Uterus (tissue), 2 donors: ENCODE measurements around the gene MAVS.

Source experiments
- CTCF ChIP-seq, 4 experiments: fragments of 200-600 bp in 2 of 4; fragments of 450-650 bp in 2 of 4; sonication (generic) in 2 of 4; IDR thresholded peaks; one replicate each; pipeline ENCODE4 v1.5.1; 2016 to 2019; ENCODE audit warnings: antibody characterized with exemption in 4 of 4, mild to moderate bottlenecking in 2 of 4, moderate library complexity in 1 of 4
- POLR2A ChIP-seq, 2 donors: fragments of 450-650 bp; IDR thresholded peaks; one replicate each; pipeline ENCODE4 v1.6.1; 2016; ENCODE audit warnings: antibody characterized with exemption in 2 of 2, mild to moderate bottlenecking in 1 of 2, moderate library complexity in 1 of 2

GRCh38 chr20:3839328-3839727, 7.3 kb upstream of the MAVS start:
- TF ChIP-seq CTCF (IDR thresholded peaks at IDR 0.05) (no peak), POLR2A (IDR thresholded peaks at IDR 0.05) (no peak)
